K562 (cell line): Measurements from ENCODE around the gene CDCA3. TPM values are rescaled to one million over a fixed set of nuclear protein-coding genes. Genes with fewer than 3 reads are reported as not detected.

ENCODE experiments used
- ATAC-seq: fragments of 200-7000 bp; cut with Tn5 transposase; 3 replicates; pipeline ENCODE4 v1.9.1; 2020; ENCODE audit warnings: moderate library complexity
- BruUV-seq: library from RNA; stranded (reverse); fragments of 400-500 nt; replicated peaks from 2 replicates; lab custom pipeline; 2021; lab: Mats Ljungman, UMichigan
- CTCF ChIA-PET: fragments of 300-600 bp; formaldehyde crosslinking; extraction: SDS; loops from one replicate; lab custom pipeline; 2021; ENCODE audit warnings: low intra/inter-chr PET ratio; lab: Yijun Ruan, JAX
- POLR2A ChIA-PET: fragments of 300-600, 350-650 bp; sonication (Branson Sonifier 250); formaldehyde crosslinking; extraction: SDS; loops from one replicate; lab custom pipeline; 2021; ENCODE audit warnings: antibody characterized with exemption, inconsistent platforms; lab: Yijun Ruan, JAX
- DNase-seq, 4 experiments: peaks; one replicate each; pipeline versions ENCODE4 v3.0.0 to v3.0.0-alpha.2; 2011 to 2018; ENCODE audit warnings: low spot score in 3 of 4, mixed read lengths in 3 of 4; ENCODE audit errors: extremely low read depth in 1 of 4
- FAIRE-seq: peaks from 2 replicates; lab custom pipeline; 2011; peaks lifted over from hg19 to GRCh38; lab: Jason Lieb, UNC
- H2AFZ ChIP-seq: 2 replicates; pipeline ENCODE4 v1.6.0; 2011; ENCODE audit warnings: low read depth, low read length, control low read depth, inconsistent platforms
- H3K27ac ChIP-seq: fragments of 200-600 bp; 3 replicates; pipeline ENCODE4 v1.8.0; 2011; ENCODE audit warnings: low read depth, mild to moderate bottlenecking, control low read depth, inconsistent platforms, low read length, moderate library complexity, mixed read lengths; ENCODE audit errors: extremely low read depth
- H3K27me3 ChIP-seq, 2 experiments: fragments of 300-600 bp in 1 of 2; 2 replicates in 1 of 2; 3 replicates in 1 of 2; pipeline versions ENCODE4 v1.6.0 to v1.8.0; 2011; ENCODE audit warnings: inconsistent platforms in 2 of 2, low read length in 2 of 2, mild to moderate bottlenecking in 1 of 2, mixed read lengths in 1 of 2, moderate library complexity in 1 of 2; ENCODE audit not compliant: control insufficient read depth in 2 of 2, insufficient read depth in 2 of 2
- H3K36me3 ChIP-seq: fragments of 300-600 bp; 3 replicates; pipeline ENCODE4 v1.8.0; 2011; ENCODE audit warnings: mild to moderate bottlenecking, low read length, inconsistent platforms; ENCODE audit not compliant: control insufficient read depth, insufficient read depth
- H3K4me1 ChIP-seq, 2 experiments: fragments of 200-600 bp in 1 of 2; replicated peaks in 1 of 2; 2 replicates in 1 of 2; 3 replicates in 1 of 2; pipeline versions ENCODE4 v1.5.1 to v1.8.0; 2011; ENCODE audit warnings: inconsistent platforms in 2 of 2, low read length in 2 of 2, mild to moderate bottlenecking in 1 of 2, mixed read lengths in 1 of 2, moderate library complexity in 1 of 2; ENCODE audit not compliant: control insufficient read depth in 2 of 2, insufficient read depth in 2 of 2
- H3K4me2 ChIP-seq: 2 replicates; pipeline ENCODE4 v1.6.1; 2011; ENCODE audit warnings: low read length, control low read depth, inconsistent platforms, mixed read lengths; ENCODE audit not compliant: insufficient read depth
- H3K4me3 ChIP-seq: fragments of 200-600 bp; sonication (generic), shearing (Covaris generic); 2 replicates; pipeline ENCODE4 v1.5.1; 2016; ENCODE audit warnings: control low read depth, inconsistent platforms
- H3K79me2 ChIP-seq: fragments of 200-600 bp; 3 replicates; pipeline ENCODE4 v1.8.0; 2011; ENCODE audit warnings: low read length, inconsistent platforms; ENCODE audit not compliant: control insufficient read depth, insufficient read depth
- H3K9ac ChIP-seq, 2 experiments: 2 replicates each; pipeline versions ENCODE4 v1.6.0 to v1.6.1; 2011; ENCODE audit warnings: low read depth in 2 of 2, low read length in 2 of 2, control low read depth in 1 of 2, inconsistent platforms in 1 of 2, mild to moderate bottlenecking in 1 of 2, mixed read lengths in 1 of 2; ENCODE audit not compliant: insufficient read depth in 1 of 2
- H3K9me1 ChIP-seq: one replicate; pipeline ENCODE4 v1.6.0; 2011; ENCODE audit warnings: inconsistent platforms, mild to moderate bottlenecking, low read length, moderate library complexity; ENCODE audit not compliant: control insufficient read depth, insufficient read depth
- H3K9me3 ChIP-seq: replicated peaks from 2 replicates; pipeline ENCODE4 v1.5.1; 2011; ENCODE audit warnings: low read depth, low read length, inconsistent platforms; ENCODE audit not compliant: control insufficient read depth, insufficient read depth
- H4K20me1 ChIP-seq: replicated peaks from 2 replicates; pipeline ENCODE4 v1.6.1; 2011; ENCODE audit warnings: low read length, inconsistent platforms, mixed read lengths; ENCODE audit not compliant: control insufficient read depth, insufficient read depth
- DPF2 ChIP-seq: fragments of 450-650 bp; IDR thresholded peaks from 2 replicates; pipeline ENCODE4 v1.6.1; 2016
- FOXJ3 ChIP-seq: sonication (generic); formaldehyde crosslinking; IDR thresholded peaks from 2 replicates; pipeline ENCODE4 v1.4.0; 2020; ENCODE audit warnings: mild to moderate bottlenecking, missing genetic modification reagents
- MAZ ChIP-seq, 2 experiments: fragments of 450-650 bp in 1 of 2; sonication (generic) in 1 of 2; formaldehyde crosslinking; IDR thresholded peaks in 1 of 2; conservative IDR thresholded peaks in 1 of 2; 2 replicates each; pipeline versions ENCODE4 v1.4.0 to v1.5.0; 2020; ENCODE audit warnings: mild to moderate bottlenecking in 1 of 2, missing genetic modification reagents in 1 of 2
- NFIX ChIP-seq: fragments of 250-450 bp; sonication (Bioruptor Pico); IDR thresholded peaks from 2 replicates; pipeline ENCODE4 v1.4.0; 2020; ENCODE audit warnings: low read depth, mild to moderate bottlenecking, moderate library complexity
- POLR2G ChIP-seq: fragments of 200-400 bp; formaldehyde crosslinking; IDR thresholded peaks from 2 replicates; pipeline ENCODE4 v1.6.1; 2017; ENCODE audit warnings: low read depth, mild to moderate bottlenecking, antibody characterized with exemption, low read length, moderate library complexity
- ZBTB34 ChIP-seq: fragments of 250-450 bp; sonication (Bioruptor Pico); IDR thresholded peaks from 2 replicates; pipeline ENCODE4 v1.8.0; 2021; ENCODE audit warnings: mild to moderate bottlenecking, moderate library complexity
- ZBTB49 ChIP-seq: sonication (generic); formaldehyde crosslinking; IDR thresholded peaks from 2 replicates; pipeline ENCODE4 v1.8.0; 2022; ENCODE audit warnings: missing genetic modification reagents, mild to moderate bottlenecking, borderline replicate concordance
- ZNF212 ChIP-seq: fragments of 450-650 bp; formaldehyde crosslinking; IDR thresholded peaks from 2 replicates; pipeline ENCODE4 v1.4.0; 2020; ENCODE audit warnings: mild to moderate bottlenecking
- ZNF23 ChIP-seq: fragments of 250-450 bp; sonication (Bioruptor Pico); IDR thresholded peaks from 2 replicates; pipeline ENCODE4 v1.4.0; 2020; ENCODE audit warnings: mild to moderate bottlenecking
- ZNF347 ChIP-seq: fragments of 450-650 bp; formaldehyde crosslinking; IDR thresholded peaks from 2 replicates; pipeline ENCODE4 v1.4.0; 2020; ENCODE audit warnings: low read depth, mild to moderate bottlenecking, moderate library complexity
- WGBS: fragments of 100-300 bp; shearing (Covaris generic); methylation state at CpG from one replicate; pipeline ENCODE4 v1.1.6; 2016; ENCODE audit warnings: low coverage, mixed read lengths; ENCODE audit not compliant: insufficient coverage; ENCODE audit errors: missing lambda C conversion rate; 5-methylcytosine and 5-hydroxymethylcytosine counted together
- in situ Hi-C: fragments of 300-500 bp; cut with MboI; formaldehyde crosslinking; loops from 4 replicates; pipeline ENCODE4 v1.15.0; 2018; ENCODE audit warnings: inconsistent platforms, mixed read lengths
- intact Hi-C: fragments of 100-400 bp; cut with micrococcal nuclease; formaldehyde crosslinking; loops from 2 replicates; pipeline ENCODE4 v1.14.2; 2022
- polyA plus RNA-seq, 8 experiments: library from polyadenylated mRNA; depleted of rRNA in 4 of 8; stranded (reverse) in 5 of 8; unstranded in 3 of 8; fragments of >200 nt; fragmentation: Nextera tagmentation in 2 of 8; fragmentation: Illumina TruSeq in 1 of 8; extraction: Ambion mirVana in 2 of 8; extraction: Trizol in 1 of 8; gene quantifications; 2 replicates each; pipeline versions ENCODE4 v1.2.1 to v1.2.3, GENCODE V29; 2011 to 2014; ENCODE audit warnings: inconsistent platforms in 1 of 8, missing spikeins in 1 of 8
- total RNA-seq, 7 experiments: library from RNA; depleted of rRNA in 6 of 7; stranded (reverse); fragments of >200 nt in 6 of 7; fragmentation: Illumina TruSeq in 2 of 7; extraction: Trizol in 2 of 7; gene quantifications; 2 replicates each; pipeline versions ENCODE4 v1.2.1 to v1.2.3, GENCODE V29; 2011 to 2021; ENCODE audit warnings: low replicate concordance in 1 of 7

The CDCA3 gene
- total and polyA plus RNA-seq, 9 of the 15 experiments (the other 6 are each of a cell fraction or from before 2014, with no cell fraction given) = 24.2 to 80.8 (median 55.1) TPM

- Histone ChIP-seq H3K4me2 (peak overlapping the region; percentile 55), H3K36me3 (no peaks in the 10 kb centered on the region), H3K9me1 (no peaks in the 10 kb centered on the region), H3K4me1 (peaks cover 3 to 23% of the 10 kb centered on the region in 2 experiments), H4K20me1 (no peaks in the 10 kb centered on the region), H3K27me3 (no peaks in the 10 kb centered on the region), H2AFZ (peak overlapping the region; percentile 70), H3K27ac (no peak overlapping the region), H3K9me3 (no peaks in the 10 kb centered on the region; the same call in 1 of the 2 replicates), H3K9ac (no peak overlapping the region), H3K79me2 (no peaks in the 10 kb centered on the region), H3K4me3 (no peak overlapping the region)
- intact Hi-C loops (no loop called here), in situ Hi-C loops (no loop called here)
- no peak for FAIRE-seq
- BruUV-seq = no TSS peak
- ChIA-PET CTCF (no interaction called here), POLR2A (interaction anchor here (0.6 to 1.1 kb wide), 2 partner anchors 8 to 35 kb away, joined by 3 to 4 read pairs; no protein-coding TSS in a partner anchor)
- DNase-seq = no peak
- no peak for ATAC-seq
- WGBS = 55% methylated on average over 5 of the region's 5 CpGs
- no peak for TF ChIP-seq MAZ (CRISPR knock-in tag; conservative IDR thresholded peaks at IDR 0.05 in 1 of 2, IDR thresholded peaks at IDR 0.05 in 1 of 2)
- TF ChIP-seq NFIX (CRISPR knock-in tag) = no peak
- no peak for TF ChIP-seq ZNF347 (CRISPR knock-in tag)
- no peak for TF ChIP-seq DPF2
- no peak for TF ChIP-seq ZNF212 (CRISPR knock-in tag)
- TF ChIP-seq POLR2G = no peak
- no peak for TF ChIP-seq FOXJ3 (CRISPR knock-in tag)
- no peak for TF ChIP-seq ZBTB49
- no peak for TF ChIP-seq ZBTB34 (CRISPR knock-in tag)
- no peak for TF ChIP-seq ZNF23
Measured at GRCh38 chr12:6899427-6899826, 48.3 kb upstream of the CDCA3 start.
